Common myeloid progenitor, CD34-positive (primary cell): ENCODE results near the gene CHRNB1.
A peak's percentile ranks its signal among the peaks of the same experiment; 100 is the strongest.

ENCODE experiments used
- CTCF ChIA-PET: fragments of 350-600 bp; sonication (Branson Sonifier 250); formaldehyde crosslinking; loops from one replicate; lab custom pipeline; 2021; ENCODE audit warnings: antibody characterized with exemption; lab: Charles Lee
- POLR2A ChIA-PET: fragments of 350-600 bp; sonication (Branson Sonifier 250); formaldehyde crosslinking; loops from one replicate; lab custom pipeline; 2021; ENCODE audit warnings: antibody characterized with exemption; lab: Charles Lee
- DNase-seq, 3 donors: peaks; one replicate each; pipeline versions ENCODE4 v3.0.0 to v3.0.0-alpha.2; 2013
- H3K27ac ChIP-seq, 2 experiments: 1 replicate in 1 of 2; 2 replicates in 1 of 2; pipeline ENCODE4 v1.7.0; 2013; ENCODE audit warnings: inconsistent platforms in 2 of 2, low read length in 2 of 2, mild to moderate bottlenecking in 2 of 2, low read depth in 1 of 2, moderate library complexity in 1 of 2; ENCODE audit not compliant: severe bottlenecking in 2 of 2, insufficient read depth in 1 of 2, poor library complexity in 1 of 2
- H3K27me3 ChIP-seq, 5 experiments: replicated peaks in 2 of 5; 1 replicate in 3 of 5; 2 replicates in 2 of 5; pipeline versions ENCODE4 v1.6.1 to v1.7.0; 2013; ENCODE audit warnings: low read length in 4 of 5, mild to moderate bottlenecking in 2 of 5, moderate library complexity in 2 of 5, inconsistent platforms in 1 of 5; ENCODE audit not compliant: insufficient read depth in 5 of 5, control insufficient read depth in 4 of 5
- H3K36me3 ChIP-seq, 4 experiments: 1 replicate in 2 of 4; 2 replicates in 2 of 4; pipeline versions ENCODE4 v1.6.1 to v1.7.0; 2013; ENCODE audit warnings: low read length in 3 of 4, control low read depth in 1 of 4, mild to moderate bottlenecking in 1 of 4; ENCODE audit not compliant: control insufficient read depth in 4 of 4, insufficient read depth in 4 of 4
- H3K4me1 ChIP-seq, 4 experiments: 1 replicate in 3 of 4; 2 replicates in 1 of 4; pipeline versions ENCODE4 v1.6.1 to v1.7.1; 2013; ENCODE audit warnings: low read length in 3 of 4, mild to moderate bottlenecking in 3 of 4, control low read depth in 1 of 4, inconsistent platforms in 1 of 4, moderate library complexity in 1 of 4; ENCODE audit not compliant: control insufficient read depth in 4 of 4, insufficient read depth in 4 of 4; ENCODE audit errors: control extremely low read depth in 1 of 4
- H3K4me3 ChIP-seq, 7 experiments: 1 replicate in 4 of 7; 2 replicates in 3 of 7; pipeline versions ENCODE4 v1.5.1 to v1.7.0; 2013; ENCODE audit warnings: mild to moderate bottlenecking in 7 of 7, low read length in 6 of 7, moderate library complexity in 6 of 7, inconsistent platforms in 2 of 7, low read depth in 2 of 7, control low read depth in 1 of 7; ENCODE audit not compliant: insufficient read depth in 4 of 7, control insufficient read depth in 1 of 7; ENCODE audit errors: extremely low read depth in 1 of 7
- H3K9me3 ChIP-seq, 5 experiments: 1 replicate in 4 of 5; 2 replicates in 1 of 5; pipeline versions ENCODE4 v1.6.1 to v1.7.1; 2013; ENCODE audit warnings: low read length in 4 of 5, mild to moderate bottlenecking in 2 of 5, inconsistent platforms in 1 of 5, low read depth in 1 of 5, moderate library complexity in 1 of 5; ENCODE audit not compliant: control insufficient read depth in 4 of 5, insufficient read depth in 2 of 5; ENCODE audit errors: control extremely low read depth in 1 of 5
- WGBS: methylation state at CpG from one replicate; pipeline ENCODE4 v1.1.5; 2013; ENCODE audit not compliant: insufficient coverage; 5-methylcytosine and 5-hydroxymethylcytosine counted together

Gene CHRNB1

GRCh38 chr17:7464081-7464480 lies 19.2 kb downstream of the CHRNB1 start:
- Histone ChIP-seq H3K4me3 (no peak overlapping the region), H3K9me3 (no peaks in the 10 kb centered on the region), H3K27me3 (no peaks in the 10 kb centered on the region), H3K4me1 (peaks cover 2 to 15% (median 13%) of the 10 kb centered on the region in 4 experiments), H3K36me3 (peaks cover 0 to 58% (median 31%) of the 10 kb centered on the region in 4 experiments), H3K27ac (no peak overlapping the region)
- ChIA-PET POLR2A (interaction anchor here (1.2 kb wide), 2 partner anchors 15 to 20 kb away, joined by 3 read pairs; partner anchors contain the start of gene ZBTB4), CTCF (interaction anchor here (0.8 to 1.9 kb wide), 2 partner anchors 15 to 97 kb away, joined by 3 to 6 read pairs; partner anchors contain the start of genes SENP3 and ZBTB4)
- 90% methylated on average over 9 of the region's 9 CpGs for WGBS
- DNase-seq: no peak

- CTCF ChIA-PET: interaction anchor here (0.6 to 2.0 kb wide), 5 partner anchors 8 to 110 kb away, joined by 3 to 7 read pairs (median 3); no protein-coding TSS in a partner anchor
- POLR2A ChIA-PET: interaction anchor here (0.6 to 1.4 kb wide), 4 partner anchors 10 to 21 kb away, joined by 3 to 5 read pairs (median 4); partner anchors contain the start of genes CHRNB1 and ZBTB4
- H3K9me3 ChIP-seq: no peaks in the 10 kb centered on the region
Measured at GRCh38 chr17:7465597-7466275, 20.9 kb downstream of the CHRNB1 start.

GRCh38 chr17:7466318-7466638 lies 21.4 kb downstream of the CHRNB1 start:
- no peaks in the 10 kb centered on the region for H3K27me3 ChIP-seq
- ChIA-PET CTCF (interaction anchor here (0.6 to 2.0 kb wide), 6 partner anchors 9 to 111 kb away, joined by 3 to 7 read pairs (median 4); no protein-coding TSS in a partner anchor), POLR2A (interaction anchor here (1.0 to 1.4 kb wide), 4 partner anchors 8 to 13 kb away, joined by 4 to 5 read pairs (median 5); partner anchors contain the start of gene ZBTB4)
- peaks cover 2 to 16% (median 13%) of the 10 kb centered on the region in 4 experiments for H3K4me1 ChIP-seq
- peaks cover 0 to 53% (median 30%) of the 10 kb centered on the region in 4 experiments for H3K36me3 ChIP-seq
- no peak overlapping the region for H3K27ac ChIP-seq
- WGBS: over 99% methylated on average over 9 of the region's 9 CpGs
- H3K9me3 ChIP-seq: no peaks in the 10 kb centered on the region
- no peak for DNase-seq
- no peak overlapping the region for H3K4me3 ChIP-seq

More at GRCh38 chr17:7465597-7466275, 20.9 kb downstream of the CHRNB1 start:
- 95% methylated on average over 21 of the region's 33 CpGs for WGBS
- Histone ChIP-seq H3K4me3 (no peak overlapping the region), H3K36me3 (peaks cover 0 to 58% (median 30%) of the 10 kb centered on the region in 4 experiments), H3K27ac (no peak overlapping the region), H3K27me3 (no peaks in the 10 kb centered on the region), H3K4me1 (peaks cover 2 to 15% (median 13%) of the 10 kb centered on the region in 4 experiments)
- DNase-seq: no peak

- DNase-seq: no peak
- CTCF ChIA-PET: interaction anchor here (0.8 to 2.0 kb wide), 9 partner anchors 9 to 111 kb away, joined by 3 to 7 read pairs (median 3); partner anchors contain the start of gene SPEM2
- Histone ChIP-seq H3K4me3 (no peak overlapping the region), H3K36me3 (peaks cover 0 to 49% (median 26%) of the 10 kb centered on the region in 4 experiments), H3K27me3 (no peaks in the 10 kb centered on the region), H3K9me3 (no peaks in the 10 kb centered on the region), H3K27ac (peak overlapping the region; percentile 35 to 49), H3K4me1 (peaks cover 6 to 21% (median 17%) of the 10 kb centered on the region in 4 experiments)
- POLR2A ChIA-PET: interaction anchor here (0.7 to 1.4 kb wide), 5 partner anchors 8 to 20 kb away, joined by 3 to 5 read pairs (median 5); partner anchors contain the start of gene ZBTB4
- WGBS: 82% methylated on average over 14 of the region's 16 CpGs
Measured at GRCh38 chr17:7466639-7467341, 21.9 kb downstream of the CHRNB1 start.

GRCh38 chr17:7467498-7467897 lies 22.6 kb downstream of the CHRNB1 start:
- DNase-seq: no peak
- CTCF ChIA-PET: interaction anchor here (0.7 to 2.0 kb wide), 9 partner anchors 10 to 93 kb away, joined by 3 to 7 read pairs (median 3); partner anchors contain the start of gene SPEM2
- Histone ChIP-seq H3K36me3 (peaks cover 0 to 41% (median 22%) of the 10 kb centered on the region in 4 experiments), H3K4me3 (no peak overlapping the region), H3K4me1 (peaks cover 6 to 26% (median 20%) of the 10 kb centered on the region in 4 experiments), H3K27ac (peak overlapping the region; percentile 35 to 49), H3K27me3 (no peaks in the 10 kb centered on the region), H3K9me3 (no peaks in the 10 kb centered on the region)
- POLR2A ChIA-PET: interaction anchor here (0.5 to 1.4 kb wide), 4 partner anchors 8 to 81 kb away, joined by 3 to 5 read pairs (median 4); no protein-coding TSS in a partner anchor
- WGBS: 85% methylated on average over 3 of the region's 3 CpGs

- peaks cover 6 to 26% (median 21%) of the 10 kb centered on the region in 4 experiments for H3K4me1 ChIP-seq
- H3K4me3 ChIP-seq: no peak overlapping the region
- peaks cover 0 to 34% (median 15%) of the 10 kb centered on the region in 4 experiments for H3K36me3 ChIP-seq
- ChIA-PET POLR2A (interaction anchor here (0.5 to 1.1 kb wide), 2 partner anchors 12 to 82 kb away, joined by 3 to 4 read pairs; partner anchors contain the start of gene ZBTB4), CTCF (interaction anchor here (1.1 to 1.6 kb wide), 4 partner anchors 11 to 27 kb away, joined by 3 to 6 read pairs (median 4); no protein-coding TSS in a partner anchor)
- 97% methylated on average over 11 of the region's 11 CpGs for WGBS
- DNase-seq: no peak
- no peaks in the 10 kb centered on the region for H3K9me3 ChIP-seq
- no peak overlapping the region for H3K27ac ChIP-seq
- H3K27me3 ChIP-seq: no peaks in the 10 kb centered on the region
Measured at GRCh38 chr17:7468290-7468689, 23.4 kb downstream of the CHRNB1 start.
